Heart left ventricle (tissue), 13 donors: ENCODE results near the gene SAMM50.

Experiments used
- POLR2A ChIP-seq, 2 donors: fragments of 450-650 bp; IDR thresholded peaks; one replicate each; pipeline ENCODE4 v1.6.1; 2017; ENCODE audit warnings: antibody characterized with exemption in 2 of 2, mild to moderate bottlenecking in 2 of 2, moderate library complexity in 2 of 2
- TF ChIP-seq, protein P1 (sequence below), 12 donors: fragments of 200-600 bp; sonication (generic) in 4 of 12; IDR thresholded peaks; one replicate each; pipeline versions ENCODE4 v1.5.0 to v1.8.0; 2018 to 2022; ENCODE audit warnings: antibody characterized with exemption in 12 of 12, mild to moderate bottlenecking in 5 of 12
- donor health status: ischemic (EF 13 %, LVEDD 7.1; RV severe dilation, severe dysfunction).
- donor health status: DM: no; HTN: yes; CAD: no.
- donor health status: DM: no; HTN: no; CAD: no.
- donor health status: ischemic (EF 25% LVEDD 6.9; RV normal size, moderate dysfunction).
- donor health status: ischemic (EF 25% LVEDD 5.7; RV mildly dilated, moderate dysfunction).
- donor health status: ischemic (EF 35%, LVEDD 5.7; RV mildly dilated, moderate dysfunction).
- donor health status: nonischemic (EF 11% LVEDD 7.7; RV severe dilation, severe dysfunction).
- donor health status: DM: yes; HTN: yes; CAD: no.
- donor health status: PGD.
- donor health status: ischemic (EF 29% LVEDD 5.4; RV normal size, mild dysfunction).
- donor health status: nonischemic (EF 23%, LVEDD 6.1; RV moderate dilation, normal function).

DNA sequence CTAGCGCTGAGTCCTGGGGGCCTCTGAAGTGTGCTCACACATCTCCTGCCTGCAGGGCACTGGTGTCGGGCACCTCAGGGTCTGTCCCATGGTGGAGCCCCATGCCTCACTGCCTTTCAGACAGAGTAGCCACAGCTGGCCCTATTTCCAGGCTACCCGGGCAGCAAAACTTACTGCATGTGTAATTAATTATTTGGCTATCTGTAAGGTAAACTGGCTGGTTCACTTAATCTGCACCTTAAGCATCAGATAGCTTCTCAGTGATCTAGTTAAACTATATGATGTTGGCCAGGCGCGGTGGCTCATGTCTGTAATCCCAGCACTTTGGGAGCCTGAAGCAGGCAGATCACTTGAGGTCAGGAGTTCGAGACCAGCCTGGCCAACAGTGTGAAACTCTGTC, 26.3 kb upstream of the SAMM50 start:
- TF ChIP-seq, protein P1, sequence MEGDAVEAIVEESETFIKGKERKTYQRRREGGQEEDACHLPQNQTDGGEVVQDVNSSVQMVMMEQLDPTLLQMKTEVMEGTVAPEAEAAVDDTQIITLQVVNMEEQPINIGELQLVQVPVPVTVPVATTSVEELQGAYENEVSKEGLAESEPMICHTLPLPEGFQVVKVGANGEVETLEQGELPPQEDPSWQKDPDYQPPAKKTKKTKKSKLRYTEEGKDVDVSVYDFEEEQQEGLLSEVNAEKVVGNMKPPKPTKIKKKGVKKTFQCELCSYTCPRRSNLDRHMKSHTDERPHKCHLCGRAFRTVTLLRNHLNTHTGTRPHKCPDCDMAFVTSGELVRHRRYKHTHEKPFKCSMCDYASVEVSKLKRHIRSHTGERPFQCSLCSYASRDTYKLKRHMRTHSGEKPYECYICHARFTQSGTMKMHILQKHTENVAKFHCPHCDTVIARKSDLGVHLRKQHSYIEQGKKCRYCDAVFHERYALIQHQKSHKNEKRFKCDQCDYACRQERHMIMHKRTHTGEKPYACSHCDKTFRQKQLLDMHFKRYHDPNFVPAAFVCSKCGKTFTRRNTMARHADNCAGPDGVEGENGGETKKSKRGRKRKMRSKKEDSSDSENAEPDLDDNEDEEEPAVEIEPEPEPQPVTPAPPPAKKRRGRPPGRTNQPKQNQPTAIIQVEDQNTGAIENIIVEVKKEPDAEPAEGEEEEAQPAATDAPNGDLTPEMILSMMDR (IDR thresholded peaks at IDR 0.05): no peak
- TF ChIP-seq POLR2A (IDR thresholded peaks at IDR 0.05): no peak
